K562 (cell line): ENCODE results near the gene PTP4A2. TPM values are rescaled to one million over a fixed set of nuclear protein-coding genes. Genes with fewer than 3 reads are reported as not detected.

Experiments used
- CC2D1A ChIP-seq: fragments of 450-650 bp; IDR thresholded peaks from 2 replicates; pipeline ENCODE4 v1.6.1; 2017; ENCODE audit warnings: mild to moderate bottlenecking
- EP300 ChIP-seq: IDR thresholded peaks from 2 replicates; pipeline ENCODE4 v1.6.1; 2012; ENCODE audit warnings: low read length, improper control_type of control experiment
- ESRRA ChIP-seq: fragments of 450-650 bp; IDR thresholded peaks from 2 replicates; pipeline ENCODE4 v1.6.1; 2014; ENCODE audit warnings: low read depth, mild to moderate bottlenecking, moderate library complexity, borderline replicate concordance
- ETV6 ChIP-seq, 3 experiments: fragments of 150-350 bp in 1 of 3; sonication (generic) in 1 of 3; formaldehyde crosslinking in 1 of 3; IDR thresholded peaks; 2 replicates each; pipeline versions ENCODE4 v1.6.1 to v1.8.0; 2014 to 2022; ENCODE audit warnings: borderline replicate concordance in 2 of 3, low read depth in 2 of 3, antibody characterized with exemption in 1 of 3, low read length in 1 of 3, mild to moderate bottlenecking in 1 of 3, missing genetic modification reagents in 1 of 3
- MTA1 ChIP-seq: fragments of 450-650 bp; IDR thresholded peaks from 2 replicates; pipeline ENCODE4 v1.6.1; 2017; ENCODE audit warnings: borderline replicate concordance
- NONO ChIP-seq, 2 experiments: fragments of 200-400 bp in 1 of 2; fragments of 450-650 bp in 1 of 2; formaldehyde crosslinking in 1 of 2; IDR thresholded peaks; 2 replicates each; pipeline ENCODE4 v1.6.1; 2017; ENCODE audit warnings: low read depth in 2 of 2, mild to moderate bottlenecking in 2 of 2, moderate library complexity in 2 of 2, low read length in 1 of 2
- RBM39 ChIP-seq: fragments of 200-400 bp; formaldehyde crosslinking; optimal IDR thresholded peaks from 2 replicates; pipeline ENCODE3; 2018; ENCODE audit warnings: low read depth, low read length
- SAFB ChIP-seq: fragments of 200-400 bp; formaldehyde crosslinking; IDR thresholded peaks from 2 replicates; pipeline ENCODE4 v1.6.1; 2017; ENCODE audit warnings: low read depth, low read length, borderline replicate concordance
- SMARCB1 ChIP-seq: IDR thresholded peaks from 2 replicates; pipeline ENCODE4 v1.6.1; 2011; ENCODE audit warnings: improper control_type of control experiment, low read depth; ENCODE audit not compliant: insufficient read length
- TCF7 ChIP-seq: sonication (generic); IDR thresholded peaks from 2 replicates; pipeline ENCODE4 v1.6.1; 2016; ENCODE audit warnings: antibody characterized with exemption, borderline replicate concordance
- ZBTB1 ChIP-seq: sonication (generic); formaldehyde crosslinking; IDR thresholded peaks from 2 replicates; pipeline ENCODE4 v1.8.1; 2023; ENCODE audit warnings: missing genetic modification reagents, low read depth, mild to moderate bottlenecking, borderline replicate concordance
- ZBTB43 ChIP-seq: sonication (generic); formaldehyde crosslinking; IDR thresholded peaks from 2 replicates; pipeline ENCODE4 v1.8.0; 2023; ENCODE audit warnings: mild to moderate bottlenecking, missing genetic modification reagents
- ZC3H4 ChIP-seq: sonication (generic); formaldehyde crosslinking; IDR thresholded peaks from 2 replicates; pipeline ENCODE4 v1.9.0; 2021; ENCODE audit warnings: missing genetic modification reagents, borderline replicate concordance
- ZFP1 ChIP-seq: fragments of 450-650 bp; formaldehyde crosslinking; IDR thresholded peaks from 2 replicates; pipeline ENCODE4 v1.4.0; 2020; ENCODE audit warnings: mild to moderate bottlenecking, mixed read lengths
- ZNF134 ChIP-seq: fragments of 250-450 bp; sonication (Bioruptor Pico); conservative IDR thresholded peaks from 2 replicates; pipeline ENCODE4 v1.4.0; 2020
- ZNF232 ChIP-seq: sonication (generic); formaldehyde crosslinking; IDR thresholded peaks from 2 replicates; pipeline ENCODE4 v1.8.0; 2022; ENCODE audit warnings: mild to moderate bottlenecking, missing genetic modification reagents
- ZNF253 ChIP-seq: fragments of 250-450 bp; sonication (Bioruptor Pico); conservative IDR thresholded peaks from 2 replicates; pipeline ENCODE4 v1.6.1; 2021; ENCODE audit warnings: mild to moderate bottlenecking
- ZNF274 ChIP-seq: IDR thresholded peaks from 2 replicates; pipeline ENCODE4 v1.6.1; 2011; ENCODE audit warnings: low read depth, mild to moderate bottlenecking, low read length, moderate library complexity, borderline replicate concordance
- ZNF586 ChIP-seq: fragments of 450-650 bp; formaldehyde crosslinking; conservative IDR thresholded peaks from 2 replicates; pipeline ENCODE4 v1.4.0; 2020; ENCODE audit warnings: mild to moderate bottlenecking, moderate library complexity
- ZNF639 ChIP-seq, 2 experiments: fragments of 200-800 bp in 1 of 2; sonication (Bioruptor generic) in 1 of 2; sonication (generic) in 1 of 2; formaldehyde crosslinking in 1 of 2; IDR thresholded peaks in 1 of 2; conservative IDR thresholded peaks in 1 of 2; 2 replicates each; pipeline versions ENCODE4 v1.5.0 to v1.6.1; 2016 to 2020; ENCODE audit warnings: missing compliant biosample characterization in 1 of 2, missing genetic modification characterization in 1 of 2, missing genetic modification reagents in 1 of 2
- polyA plus RNA-seq, 8 experiments: library from polyadenylated mRNA; depleted of rRNA in 4 of 8; stranded (reverse) in 5 of 8; unstranded in 3 of 8; fragments of >200 nt; fragmentation: Nextera tagmentation in 2 of 8; fragmentation: Illumina TruSeq in 1 of 8; extraction: Ambion mirVana in 2 of 8; extraction: Trizol in 1 of 8; gene quantifications; 2 replicates each; pipeline versions ENCODE4 v1.2.1 to v1.2.3, GENCODE V29; 2011 to 2014; ENCODE audit warnings: inconsistent platforms in 1 of 8, missing spikeins in 1 of 8
- total RNA-seq, 7 experiments: library from RNA; depleted of rRNA in 6 of 7; stranded (reverse); fragments of >200 nt in 6 of 7; fragmentation: Illumina TruSeq in 2 of 7; extraction: Trizol in 2 of 7; gene quantifications; 2 replicates each; pipeline versions ENCODE4 v1.2.1 to v1.2.3, GENCODE V29; 2011 to 2021; ENCODE audit warnings: low replicate concordance in 1 of 7
- TF ChIP-seq, protein P1 (sequence below): sonication (generic); formaldehyde crosslinking; IDR thresholded peaks from 2 replicates; pipeline ENCODE4 v1.8.0; 2022; ENCODE audit warnings: missing genetic modification reagents, mild to moderate bottlenecking, borderline replicate concordance
- TF ChIP-seq, protein P2 (sequence below): sonication (generic); IDR thresholded peaks from 2 replicates; pipeline ENCODE4 v1.6.1; 2016

The PTP4A2 gene
- total and polyA plus RNA-seq, 9 of the 15 experiments (the other 6 are each of a cell fraction or from before 2014, with no cell fraction given), result 197 to 870 (median 480) TPM

DNA sequence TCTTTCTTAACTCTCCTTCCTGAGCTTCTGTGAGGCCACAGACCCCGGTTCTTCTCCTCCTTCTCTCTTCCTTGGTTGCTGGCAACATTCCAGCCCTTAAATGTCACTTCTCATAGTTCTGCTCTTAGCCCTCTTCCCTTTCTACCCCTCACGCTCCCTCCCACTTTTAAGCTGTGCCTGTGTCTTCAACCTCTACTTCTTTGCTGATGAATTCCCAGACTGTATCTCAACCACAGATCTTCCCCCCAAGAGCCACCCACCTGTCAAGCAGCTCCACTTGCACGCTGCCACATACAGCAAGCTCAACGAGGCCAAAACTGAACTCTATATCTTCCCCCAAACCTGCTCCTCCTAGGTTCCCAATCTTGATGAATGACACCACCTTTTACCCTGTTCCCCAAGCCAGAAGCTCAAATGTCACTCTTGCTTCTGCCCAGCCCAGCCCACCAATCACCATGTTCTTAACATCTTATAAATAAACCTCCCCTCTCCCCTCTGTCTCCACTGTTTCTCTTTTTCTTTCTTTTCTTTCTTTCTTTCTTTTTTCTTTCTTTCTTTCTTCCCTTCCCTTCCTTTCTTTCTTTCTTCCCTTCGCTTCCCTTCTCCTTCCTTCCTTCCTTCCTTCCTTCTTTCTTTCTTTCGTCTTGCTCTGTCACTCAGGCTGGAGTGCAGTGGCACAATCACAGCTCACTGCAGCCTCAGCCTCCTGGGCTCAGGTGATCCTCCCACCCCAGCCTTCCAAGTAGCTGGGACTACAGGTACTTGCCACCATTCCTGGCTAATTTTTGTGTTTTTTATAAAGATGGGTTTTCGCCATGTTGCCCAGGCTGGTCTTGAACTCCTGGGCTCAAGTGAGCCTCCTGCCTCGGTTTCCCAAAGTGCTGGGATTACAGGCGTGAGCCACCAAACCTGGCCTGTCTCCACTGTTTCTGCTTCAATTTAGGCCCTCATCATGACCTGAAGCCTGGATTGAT, 19.8 kb upstream of the PTP4A2 start (continued):
- TF ChIP-seq ZNF639 (CRISPR knock-in tag; conservative IDR thresholded peaks at IDR 0.05 in 1 of 2, IDR thresholded peaks at IDR 0.05 in 1 of 2) (peak in 1 of 2 experiments; percentile 68; a peak in 1 of 4 replicates), SMARCB1 (no peak), ESRRA (peak; percentile 60; the same call in 1 of the 2 replicates), ZBTB43 (CRISPR knock-in tag) (0 out of 2 replicates have a peak, but pooled peaks have one; percentile 28), ZNF134 (CRISPR knock-in tag) (no peak), ZBTB1 (no peak), EP300 (0 out of 2 replicates have a peak, but pooled peaks have one; percentile 26), ZNF232 (CRISPR knock-in tag) (no peak), ZNF274 (no peak), MTA1 (peak; percentile 82; the same call in 1 of the 2 replicates), SAFB (no peak), RBM39 (peak; percentile 97), ETV6 (IDR thresholded peaks at IDR 0.05; ENCODE audit: borderline replicate concordance in 1 of 2, low read depth in 2 of 2, low read length in 1 of 2) (no peak), ETV6 (CRISPR knock-in tag; IDR thresholded peaks at IDR 0.05; ENCODE audit: borderline replicate concordance) (no peak), ZC3H4 (CRISPR knock-in tag) (no peak), ZFP1 (CRISPR knock-in tag) (no peak), NONO (IDR thresholded peaks at IDR 0.05; ENCODE audit: low read depth in 2 of 2, low read length in 1 of 2) (no peak), ZNF586 (no peak), CC2D1A (no peak; the same call in 1 of the 2 replicates), ZNF253 (CRISPR knock-in tag) (no peak), TCF7 (no peak)
- TF ChIP-seq, protein P1, sequence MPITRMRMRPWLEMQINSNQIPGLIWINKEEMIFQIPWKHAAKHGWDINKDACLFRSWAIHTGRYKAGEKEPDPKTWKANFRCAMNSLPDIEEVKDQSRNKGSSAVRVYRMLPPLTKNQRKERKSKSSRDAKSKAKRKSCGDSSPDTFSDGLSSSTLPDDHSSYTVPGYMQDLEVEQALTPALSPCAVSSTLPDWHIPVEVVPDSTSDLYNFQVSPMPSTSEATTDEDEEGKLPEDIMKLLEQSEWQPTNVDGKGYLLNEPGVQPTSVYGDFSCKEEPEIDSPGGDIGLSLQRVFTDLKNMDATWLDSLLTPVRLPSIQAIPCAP (CRISPR knock-in tag), result no peak
- TF ChIP-seq, protein P2, sequence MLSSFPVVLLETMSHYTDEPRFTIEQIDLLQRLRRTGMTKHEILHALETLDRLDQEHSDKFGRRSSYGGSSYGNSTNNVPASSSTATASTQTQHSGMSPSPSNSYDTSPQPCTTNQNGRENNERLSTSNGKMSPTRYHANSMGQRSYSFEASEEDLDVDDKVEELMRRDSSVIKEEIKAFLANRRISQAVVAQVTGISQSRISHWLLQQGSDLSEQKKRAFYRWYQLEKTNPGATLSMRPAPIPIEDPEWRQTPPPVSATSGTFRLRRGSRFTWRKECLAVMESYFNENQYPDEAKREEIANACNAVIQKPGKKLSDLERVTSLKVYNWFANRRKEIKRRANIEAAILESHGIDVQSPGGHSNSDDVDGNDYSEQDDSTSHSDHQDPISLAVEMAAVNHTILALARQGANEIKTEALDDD, result peak; percentile 53; the same call in 1 of the 2 replicates
